Cardiac fibroblast (primary cell): ENCODE results near the gene CACNB4.

Experiments
- DNase-seq, 2 donors: peaks; one replicate each; pipeline versions ENCODE4 v3.0.0 to v3.0.0-alpha.2; 2010; ENCODE audit warnings: low read depth in 2 of 2
- H3K4me3 ChIP-seq, 2 donors: replicated peaks in 1 of 2; 1 replicate in 1 of 2; 2 replicates in 1 of 2; pipeline ENCODE4 v1.5.1; 2011; ENCODE audit warnings: low read depth in 2 of 2, low read length in 2 of 2, mild to moderate bottlenecking in 2 of 2, moderate library complexity in 1 of 2
- CTCF ChIP-seq: IDR thresholded peaks from one replicate; pipeline ENCODE4 v1.5.1; 2011; ENCODE audit warnings: low read depth, mild to moderate bottlenecking, low read length, inconsistent platforms

The CACNB4 gene

GRCh38 chr2:151862700-151863099 lies 236.1 kb downstream of the CACNB4 start:
- TF ChIP-seq CTCF = no peak
- H3K4me3 ChIP-seq = no peak overlapping the region
- DNase-seq = no peak

- DNase-seq = no peak
- no peak overlapping the region for H3K4me3 ChIP-seq
- no peak for TF ChIP-seq CTCF
Measured at GRCh38 chr2:151861174-151861573, 237.7 kb downstream of the CACNB4 start.

DNA sequence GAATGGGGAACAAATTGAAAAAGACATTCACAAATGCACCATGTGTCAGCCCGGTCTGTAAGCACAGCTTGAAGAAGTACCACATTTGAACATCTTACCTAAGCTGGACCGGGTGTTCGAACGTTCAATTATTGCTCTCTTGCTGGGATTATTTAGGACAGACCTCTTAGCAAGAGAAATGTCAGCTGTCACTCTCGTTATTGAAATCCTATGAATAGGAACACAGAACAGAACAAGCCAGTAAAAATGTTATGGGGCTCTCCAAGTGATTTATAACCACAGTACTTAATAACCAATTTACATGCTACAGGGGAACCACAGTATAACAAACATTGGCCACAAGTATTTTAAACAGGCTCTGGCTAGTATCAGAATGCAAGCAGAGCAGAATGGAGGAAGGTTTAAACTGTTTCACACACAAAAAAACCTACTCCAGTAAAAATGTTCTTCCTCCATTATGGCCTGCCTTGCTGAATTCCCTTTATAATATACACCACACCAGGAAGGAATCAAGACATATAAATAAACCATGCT lies 238.2 kb downstream of the CACNB4 start:
- no peak for TF ChIP-seq CTCF
- H3K4me3 ChIP-seq = no peak overlapping the region
- no peak for DNase-seq

GRCh38 chr2:151860210-151860609 lies 238.6 kb downstream of the CACNB4 start:
- no peak overlapping the region for H3K4me3 ChIP-seq
- TF ChIP-seq CTCF = no peak
- no peak for DNase-seq

- no peak for TF ChIP-seq CTCF
- no peak for DNase-seq
- no peak overlapping the region for H3K4me3 ChIP-seq
Measured at GRCh38 chr2:151857650-151858049, 241.2 kb downstream of the CACNB4 start.

GRCh38 chr2:151855111-151855510 lies 243.7 kb downstream of the CACNB4 start:
- no peak for DNase-seq
- no peak for TF ChIP-seq CTCF
- H3K4me3 ChIP-seq = no peak overlapping the region

DNA sequence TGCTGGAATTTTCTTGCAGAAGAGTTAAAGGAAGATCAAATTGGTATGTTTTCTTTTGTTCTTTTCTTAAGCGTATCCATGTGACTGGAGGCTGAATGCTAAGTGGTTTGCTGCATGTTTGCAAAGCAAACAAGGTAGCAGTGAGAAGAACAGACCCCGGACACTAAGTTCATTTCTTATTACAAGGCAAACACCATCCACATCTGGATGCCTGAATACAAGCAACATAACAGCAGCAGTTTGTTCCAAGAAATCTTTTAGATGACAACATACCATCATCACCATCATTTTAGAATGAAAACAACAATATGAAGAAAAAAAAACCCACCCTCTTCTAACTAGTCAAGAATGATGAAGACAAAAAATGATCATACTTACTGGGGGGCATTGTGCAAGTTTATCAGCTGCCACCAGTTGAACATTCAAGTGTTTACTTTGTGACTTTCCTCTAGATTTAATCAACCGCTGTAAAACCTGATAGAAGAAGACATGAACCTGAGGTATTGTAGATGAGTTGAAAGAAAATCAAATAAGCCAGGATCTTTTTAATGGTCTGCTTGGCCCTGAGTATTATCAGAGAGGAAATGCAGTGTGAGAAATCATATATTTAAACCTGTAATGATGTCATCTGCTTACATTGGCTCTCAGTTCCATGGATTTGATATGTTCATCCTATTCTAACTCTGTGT lies 245.6 kb downstream of the CACNB4 start:
- no peak for DNase-seq
- H3K4me3 ChIP-seq = no peak overlapping the region
- TF ChIP-seq CTCF = no peak
